Measurements from ENCODE around the gene CXCL10.
"Not testable (repeated sequence)": the region's sequence is repeated elsewhere in the genome, so short reads cannot be mapped to it uniquely, and the experiment has no call there.

The CXCL10 gene

DNA sequence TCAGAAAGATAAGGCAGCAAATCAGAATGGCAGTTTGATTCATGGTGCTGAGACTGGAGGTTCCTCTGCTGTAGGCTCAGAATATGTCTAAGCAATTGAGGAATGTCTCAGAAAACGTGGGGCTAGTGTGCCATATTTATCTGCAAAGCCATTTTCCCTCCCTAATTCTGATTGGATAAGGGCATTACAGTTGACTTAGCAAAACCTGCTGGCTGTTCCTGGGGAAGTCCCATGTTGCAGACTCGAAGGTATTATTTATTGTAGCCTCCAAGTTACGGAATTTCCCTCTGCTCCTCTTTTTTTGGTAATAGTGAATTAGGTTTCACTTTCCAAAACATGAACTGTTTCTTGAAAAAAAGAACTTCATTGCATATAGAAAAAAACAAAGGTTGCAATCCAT, at the start of gene CXCL10:
TSS of gene CXCL10 (minus strand) at position 109 of the 400 bp plus-strand sequence. CDS start at position 43, 66 bp downstream.
- no peak for DNase-seq

DNA sequence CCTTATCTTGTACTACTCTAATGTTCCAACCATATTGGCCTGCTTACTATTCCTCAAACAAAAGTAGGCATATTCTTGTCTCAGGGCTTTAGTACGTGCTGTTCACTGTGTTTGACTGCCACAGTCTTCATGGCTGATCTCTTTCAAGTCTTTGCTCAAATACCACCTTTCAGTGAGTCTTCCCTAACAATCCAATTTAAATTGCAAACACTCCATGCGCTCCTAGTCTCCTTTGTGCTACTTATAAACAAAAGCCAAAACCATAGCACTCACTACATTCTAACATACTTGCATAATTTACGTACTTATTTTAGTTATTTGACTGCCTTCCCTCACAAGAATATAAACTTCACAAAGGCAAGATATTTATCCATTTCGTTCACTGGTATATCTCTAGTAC, 49.5 kb upstream of the CXCL10 start:
- DNase-seq, result no peak

DNA sequence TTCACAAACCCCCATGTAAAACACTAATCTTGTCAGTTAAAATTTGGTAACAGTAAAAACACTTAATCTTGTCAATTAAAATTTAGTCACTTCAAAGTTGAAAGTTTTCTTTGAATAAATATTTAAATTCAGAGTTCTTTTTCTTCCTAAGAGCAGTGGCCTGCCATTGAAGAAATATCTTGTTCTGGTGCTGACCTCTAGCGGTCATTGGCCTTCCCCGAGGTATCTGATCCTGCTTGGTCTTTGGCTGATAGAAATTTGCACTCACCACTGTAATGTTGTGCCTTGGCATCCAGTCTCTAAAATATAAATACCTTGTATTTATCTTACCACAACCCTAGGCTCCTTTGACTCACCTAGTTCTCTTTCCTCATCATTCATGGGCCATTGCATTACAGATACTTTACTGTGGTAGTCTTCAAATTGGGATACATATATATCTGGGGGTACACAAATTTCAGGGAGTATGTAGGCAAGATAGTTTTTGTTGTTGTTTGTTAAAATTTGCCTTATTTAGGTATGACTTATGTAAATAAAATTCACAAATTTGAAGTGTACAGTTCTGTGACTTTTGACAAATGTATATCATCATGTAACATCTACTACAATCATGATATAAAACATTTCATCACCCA, 44.5 kb upstream of the CXCL10 start:
- DNase-seq, result peak; percentile 1

DNA sequence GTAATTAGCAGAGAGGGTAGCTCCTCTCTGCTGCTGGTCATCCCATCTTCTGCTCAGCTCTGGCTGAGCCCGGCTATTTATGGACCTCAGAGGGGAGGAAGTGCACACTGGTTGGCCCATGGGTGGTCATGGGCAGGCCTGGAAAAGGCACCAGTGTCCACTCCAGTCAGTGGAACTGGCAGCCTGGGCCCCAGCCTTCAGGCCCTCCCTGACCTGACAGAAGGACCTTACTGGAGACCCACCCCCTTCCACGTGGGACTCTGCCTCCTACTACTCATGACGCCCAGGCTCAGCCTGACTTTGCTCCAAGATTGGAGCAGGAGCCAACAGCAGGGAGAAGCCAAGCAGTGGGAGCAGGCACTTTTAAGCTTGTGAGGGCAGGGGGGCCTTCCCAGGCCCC, 43.2 kb upstream of the CXCL10 start:
- no peak for DNase-seq

DNA sequence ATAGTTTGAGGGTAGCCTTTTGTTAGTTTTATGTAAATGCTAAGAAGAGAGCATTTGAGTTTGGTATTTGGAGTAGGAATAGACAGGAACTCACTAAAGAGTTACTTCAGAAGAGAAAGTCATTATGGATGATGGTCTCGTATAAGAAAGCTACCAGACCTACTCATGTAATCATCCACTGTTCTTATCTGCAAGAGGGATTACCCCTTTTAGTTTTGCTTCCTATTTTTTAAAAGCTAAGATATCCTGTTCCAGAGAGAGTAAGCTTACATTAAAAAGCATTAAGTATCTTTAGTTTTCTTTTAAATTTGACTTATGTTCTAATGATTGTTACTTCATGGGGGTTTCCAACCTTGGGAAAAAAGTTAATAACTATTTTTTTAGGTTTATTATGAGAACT, 38.7 kb upstream of the CXCL10 start:
- DNase-seq, result no peak

DNA sequence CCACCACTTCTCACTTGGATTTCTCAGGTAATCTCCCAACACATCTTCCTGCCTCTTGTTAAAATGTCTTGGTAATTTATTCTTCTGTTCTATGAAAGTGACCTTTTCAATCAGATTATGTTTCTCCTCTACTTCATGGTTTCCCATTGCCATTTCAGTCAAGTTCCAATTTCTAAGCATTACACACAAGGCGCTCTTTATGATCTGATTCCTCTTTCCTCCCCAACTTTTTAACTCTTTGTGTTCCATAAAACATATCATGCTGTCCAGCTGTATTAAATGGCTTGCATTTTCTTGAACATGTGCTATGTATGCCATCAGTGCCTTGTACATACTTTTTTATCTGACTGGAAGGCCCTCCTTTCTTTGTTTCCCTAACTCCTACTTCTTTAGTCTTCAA, 38.1 kb upstream of the CXCL10 start:
- DNase-seq, result no peak

DNA sequence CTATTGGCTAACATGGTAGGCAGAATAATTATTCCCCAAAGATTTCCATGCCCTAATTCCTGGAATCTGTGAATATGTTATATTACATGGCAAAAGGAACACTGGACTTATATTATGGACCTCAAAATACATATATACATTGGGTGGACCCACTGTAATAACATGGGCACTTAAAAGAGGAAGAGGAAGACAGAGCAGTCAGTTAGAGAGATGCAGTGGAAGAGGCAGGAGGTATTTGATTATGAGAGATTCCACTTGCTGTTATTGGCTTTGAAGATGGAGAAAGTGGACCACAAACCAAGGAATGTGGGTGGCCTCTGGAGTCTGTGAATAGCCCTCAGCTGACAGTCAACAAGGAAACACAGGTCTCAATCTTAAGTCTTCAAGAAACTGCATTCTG, 37.2 kb upstream of the CXCL10 start:
- DNase-seq, result no peak

DNA sequence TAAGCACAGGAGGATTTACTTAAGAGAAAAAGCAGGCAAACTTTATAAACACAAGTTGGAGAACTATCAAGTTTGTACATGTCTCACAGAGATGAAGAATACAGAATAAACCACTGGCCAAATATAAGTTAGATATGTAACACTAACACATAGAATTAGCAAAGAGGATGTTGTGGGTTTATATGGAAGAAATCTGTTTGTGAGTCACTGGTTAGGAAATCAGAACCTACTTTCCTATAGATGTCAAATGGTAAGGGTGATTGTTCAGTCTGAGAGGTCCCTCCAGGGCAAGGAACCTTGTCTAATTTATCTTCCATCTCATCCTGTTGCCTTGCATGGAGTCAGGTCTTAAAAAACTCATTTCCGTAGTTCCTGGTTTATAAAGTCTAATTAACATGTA, 36.5 kb upstream of the CXCL10 start:
- no peak for DNase-seq

DNA sequence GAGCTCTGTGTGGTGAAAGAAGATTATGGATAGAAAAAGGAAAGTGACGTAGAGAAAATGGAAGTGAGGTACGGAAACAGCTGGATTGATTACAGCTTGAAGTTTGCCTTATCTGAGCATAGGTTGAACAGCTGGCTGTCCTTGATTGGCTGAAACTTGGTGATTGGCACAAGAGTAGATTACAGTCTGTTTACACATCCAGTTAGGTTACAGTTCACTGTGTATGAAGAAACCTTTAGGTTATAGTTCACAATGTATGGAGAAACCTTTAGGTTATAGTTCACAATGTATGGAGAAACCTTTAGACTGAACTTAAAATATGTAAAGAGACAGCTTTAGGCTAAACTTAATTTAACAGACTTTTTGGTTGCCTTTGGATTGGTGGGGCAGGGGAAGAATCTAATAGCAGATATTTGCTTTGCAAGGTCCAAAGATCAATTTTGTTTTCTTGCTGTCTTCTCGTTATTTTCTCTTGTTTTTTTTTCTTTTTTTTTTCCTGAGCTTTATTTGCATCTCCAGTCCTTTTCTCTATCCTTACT, 35.7 kb upstream of the CXCL10 start:
- no peak for DNase-seq

DNA sequence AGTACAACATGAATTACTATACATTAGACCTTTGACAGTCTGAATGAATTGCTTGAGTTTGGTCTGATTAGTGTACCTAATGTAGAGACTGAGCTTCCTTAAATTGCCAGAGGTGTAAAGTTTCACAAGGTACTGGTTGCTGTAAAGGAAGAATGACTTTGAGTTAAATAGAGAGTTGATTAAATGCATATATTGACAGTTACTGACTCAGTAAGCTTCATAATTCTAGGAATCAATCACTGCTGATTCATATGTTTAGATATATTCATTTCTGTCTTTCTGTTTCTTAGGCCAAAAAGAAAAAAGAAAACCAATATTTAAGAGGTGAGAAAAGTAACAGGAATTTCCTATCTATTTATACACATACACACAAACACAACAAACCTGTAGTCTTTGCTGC, 35.0 kb upstream of the CXCL10 start:
- DNase-seq, result no peak

DNA sequence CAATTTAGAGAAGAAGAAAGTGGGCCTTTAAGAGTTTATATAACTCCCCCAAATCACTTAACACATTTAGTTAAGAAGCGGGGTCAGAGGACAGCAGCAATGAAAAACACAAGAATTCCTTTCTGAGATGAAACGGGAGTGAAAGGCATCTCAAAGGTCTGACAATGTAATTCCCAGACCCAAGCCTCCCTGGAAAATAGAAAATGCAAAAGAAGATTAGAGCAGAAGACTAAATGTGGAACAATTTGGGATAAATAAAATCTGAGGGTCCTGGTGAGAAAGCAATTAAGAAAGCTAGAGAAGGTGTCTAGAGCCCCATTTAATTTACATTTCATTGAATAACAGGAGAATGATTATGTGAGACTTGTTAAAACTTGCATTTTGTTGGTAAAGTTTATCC, 32.1 kb upstream of the CXCL10 start:
- no peak for DNase-seq

DNA sequence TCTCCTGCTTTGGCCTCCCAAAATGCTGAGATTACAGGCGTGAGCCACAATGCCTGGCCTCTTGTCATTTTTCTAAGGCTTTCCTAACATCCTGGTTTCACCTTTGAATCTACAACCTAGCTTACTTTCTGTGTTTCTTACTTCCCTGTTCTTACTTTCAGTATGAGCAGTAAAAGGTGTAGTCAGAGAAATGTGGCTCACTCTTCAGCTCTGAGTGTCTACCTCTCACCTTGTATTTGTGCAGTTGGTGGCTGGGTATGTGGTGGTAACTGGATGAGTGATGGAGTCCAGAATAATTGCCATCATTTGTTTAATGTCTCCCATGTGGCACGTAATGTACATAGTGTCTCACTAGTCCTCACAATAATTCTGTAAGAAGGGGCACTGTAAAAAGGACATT, 31.7 kb upstream of the CXCL10 start:
- DNase-seq, result no peak

DNA sequence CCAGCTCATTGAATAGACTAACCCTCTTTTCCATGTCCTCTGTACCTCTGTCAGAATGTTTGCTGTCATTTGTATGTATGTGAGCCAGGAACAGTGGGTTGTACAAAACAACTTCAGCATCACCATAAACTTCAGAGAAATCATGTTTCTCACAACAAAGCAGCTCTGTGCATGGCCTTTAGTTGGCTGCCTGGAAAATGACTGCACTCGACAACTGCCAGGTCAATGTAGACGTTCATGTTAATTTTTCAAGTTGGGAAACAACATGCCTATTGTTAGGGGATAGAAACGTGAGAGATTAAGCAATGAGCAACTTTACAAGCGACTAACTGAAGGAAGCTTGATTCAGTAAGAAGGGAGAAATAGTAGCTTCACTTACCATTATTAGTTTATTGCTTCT, 30.4 kb upstream of the CXCL10 start:
- DNase-seq, result no peak

DNA sequence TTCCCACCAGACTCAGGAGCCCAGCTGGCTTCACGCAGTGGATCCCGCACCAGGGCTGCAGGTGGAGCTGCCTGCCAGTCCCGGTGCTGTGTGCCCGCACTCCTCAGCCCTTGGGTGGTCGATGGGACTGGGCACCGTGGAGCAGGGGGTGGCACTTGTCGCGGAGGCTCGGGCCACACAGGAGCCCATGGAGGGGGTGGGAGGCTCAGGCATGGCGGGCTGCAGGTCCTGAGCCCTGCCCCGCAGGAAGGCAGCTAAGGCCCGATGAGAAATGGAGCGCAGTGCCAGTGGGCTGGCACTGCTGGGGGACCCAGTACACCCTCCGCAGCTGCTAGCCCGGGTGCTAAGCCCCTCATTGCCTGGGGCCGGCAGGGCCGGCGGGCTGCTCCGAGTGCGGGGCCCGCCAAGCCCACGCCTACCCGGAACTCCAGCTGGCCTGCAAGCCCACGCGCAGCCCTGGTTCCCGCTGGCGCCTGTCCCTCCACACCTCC, 27.3 kb upstream of the CXCL10 start:
- DNase-seq, result not testable (repeated sequence)

DNA sequence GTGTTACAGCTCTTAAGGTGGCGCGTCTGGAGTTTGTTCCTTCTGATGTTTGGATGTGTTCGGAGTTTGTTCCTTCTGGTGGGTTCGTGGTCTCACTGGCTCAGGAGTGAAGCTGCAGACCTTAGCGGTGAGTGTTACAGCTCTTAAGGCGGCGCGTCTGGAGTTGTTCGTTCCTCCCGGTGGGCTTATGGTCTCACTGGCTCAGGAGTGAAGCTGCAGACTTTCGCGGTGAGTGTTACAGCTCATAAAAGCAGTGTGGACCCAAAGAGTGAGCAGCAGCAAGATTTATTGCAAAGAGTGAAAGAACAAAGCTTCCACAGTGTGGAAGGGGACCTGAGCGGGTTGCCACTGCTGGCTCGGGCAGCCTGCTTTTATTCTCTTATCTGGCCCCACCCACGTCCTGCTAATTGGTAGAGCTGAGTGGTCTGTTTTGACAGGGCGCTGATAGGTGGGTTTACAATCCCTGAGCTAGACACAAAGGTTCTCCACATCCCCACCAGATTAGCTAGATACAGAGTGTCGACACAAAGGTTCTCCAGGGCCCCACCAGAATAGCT, 26.6 kb upstream of the CXCL10 start:
- not testable (repeated sequence) for DNase-seq

DNA sequence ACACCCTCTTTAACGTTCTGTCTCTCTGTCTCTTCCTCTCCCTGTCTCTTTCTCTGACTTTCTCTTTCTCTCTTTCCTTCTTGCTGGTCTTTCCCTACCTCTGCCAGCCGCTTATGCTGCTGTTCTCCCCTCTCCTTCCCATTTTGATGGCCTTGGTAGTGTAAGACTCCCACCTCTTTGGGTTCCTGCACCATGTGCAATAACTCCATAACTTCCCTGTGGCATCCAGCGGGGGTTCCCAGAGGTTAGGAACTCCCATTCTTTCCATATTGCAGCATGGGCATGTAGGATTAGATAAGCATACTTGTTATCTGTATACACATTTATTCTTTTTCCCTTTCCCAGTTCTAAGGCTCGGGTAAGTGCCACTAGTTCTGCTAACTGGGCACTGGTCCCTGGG, 21.4 kb upstream of the CXCL10 start:
- DNase-seq, result not testable (repeated sequence)

DNA sequence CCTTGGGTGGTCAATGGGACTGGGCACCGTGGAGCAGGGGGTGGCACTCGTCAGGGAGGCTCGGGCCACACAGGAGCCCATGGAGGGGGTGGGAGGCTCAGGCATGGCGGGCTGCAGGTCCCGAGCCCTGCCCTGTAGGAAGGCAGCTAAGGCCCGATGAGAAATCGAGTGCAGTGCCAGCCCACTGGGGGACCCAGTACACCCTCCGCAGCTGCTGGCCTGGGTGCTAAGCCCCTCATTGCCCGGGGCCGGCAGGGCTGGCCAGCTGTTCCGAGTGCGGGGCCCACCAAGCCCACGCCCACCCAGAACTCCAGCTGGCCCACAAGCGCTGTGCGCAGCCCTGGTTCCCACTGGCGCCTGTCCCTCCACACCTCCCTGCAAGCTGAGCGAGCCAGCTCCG, 20.0 kb upstream of the CXCL10 start:
- not testable (repeated sequence) for DNase-seq

DNA sequence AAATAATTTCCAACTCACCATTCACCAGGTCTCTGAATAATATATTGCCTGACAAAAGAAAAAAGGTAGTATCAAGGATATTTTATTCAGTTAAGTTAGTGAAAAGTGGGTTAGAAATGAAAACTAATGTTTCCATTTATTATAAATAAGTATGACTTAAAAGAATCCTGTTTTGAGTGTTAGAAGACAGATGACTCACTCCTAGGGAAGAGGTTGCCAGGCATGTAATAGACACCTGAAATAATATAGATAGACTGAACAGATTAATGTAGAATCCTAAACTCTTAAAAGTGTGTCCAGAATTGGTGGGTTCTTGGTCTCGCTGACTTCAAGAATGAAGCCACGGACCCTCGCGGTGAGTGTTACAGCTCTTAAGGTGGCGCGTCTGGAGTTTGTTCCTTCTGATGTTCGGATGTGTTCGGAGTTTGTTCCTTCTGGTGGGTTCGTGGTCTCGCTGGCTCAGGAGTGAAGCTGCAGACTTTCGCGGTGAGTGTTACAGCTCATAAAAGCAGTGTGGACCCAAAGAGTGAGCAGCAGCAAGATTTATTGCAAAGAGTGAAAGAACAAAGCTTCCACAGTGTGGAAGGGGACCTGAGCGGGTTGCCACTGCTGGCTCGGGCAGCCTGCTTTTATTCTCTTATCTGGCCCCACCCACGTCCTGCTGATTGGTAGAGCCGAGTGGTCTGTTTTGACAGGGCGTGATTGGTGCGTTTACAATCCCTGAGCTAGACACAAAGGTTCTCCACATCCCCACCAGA, 19.1 kb upstream of the CXCL10 start:
- DNase-seq, result not testable (repeated sequence)

DNA sequence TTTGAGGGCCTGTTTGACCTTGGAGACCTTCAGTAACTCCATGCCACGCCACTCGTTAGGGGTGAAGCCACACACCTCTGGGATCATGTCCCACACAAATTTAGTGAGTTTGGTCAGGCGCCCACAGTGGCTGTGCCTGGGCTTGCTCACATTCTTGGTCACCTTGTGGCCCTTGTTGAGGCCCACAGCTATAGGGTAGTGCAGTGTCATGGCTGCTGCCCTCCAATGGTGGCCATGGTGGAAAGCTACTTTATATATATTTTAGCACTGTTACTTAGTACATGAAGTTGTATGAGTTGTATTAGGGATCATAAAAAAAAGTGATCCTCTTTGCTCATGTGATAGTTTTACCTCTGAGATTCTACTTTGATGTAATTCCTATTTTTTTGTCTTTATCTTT, 13.6 kb upstream of the CXCL10 start:
- no peak for DNase-seq

DNA sequence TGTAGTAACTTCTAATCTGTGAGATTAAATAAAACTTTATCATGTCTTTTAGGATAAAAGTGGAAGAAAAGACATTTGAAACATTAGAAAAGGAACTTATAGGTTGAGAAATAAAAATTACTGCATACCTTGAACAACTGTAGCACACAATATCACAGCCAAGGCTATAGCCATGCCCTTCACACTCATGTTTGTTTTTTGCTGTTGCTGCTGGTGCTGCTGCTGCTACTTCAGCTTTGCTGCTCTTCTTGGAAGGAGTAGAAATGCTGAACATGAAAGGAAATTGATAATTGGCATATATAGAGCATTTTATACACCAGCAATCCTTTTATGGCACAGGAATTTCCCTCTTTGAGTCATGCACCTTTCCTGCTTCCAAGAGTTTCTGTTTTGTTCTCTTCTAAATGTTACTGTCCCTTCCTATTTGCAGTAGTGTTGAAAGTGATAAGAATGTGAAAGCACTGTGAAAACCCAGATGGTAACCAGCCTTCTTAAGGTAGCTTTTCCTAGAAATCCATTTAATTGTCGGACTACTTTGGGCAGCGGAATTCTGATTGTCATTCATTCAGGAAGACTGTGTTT, 12.6 kb upstream of the CXCL10 start, which contains the start of gene CXCL11:
TSS of gene CXCL11 (minus strand) at position 272 of the 582 bp plus-strand sequence. CDS start at position 189, 83 bp downstream.
- no peak for DNase-seq

DNA sequence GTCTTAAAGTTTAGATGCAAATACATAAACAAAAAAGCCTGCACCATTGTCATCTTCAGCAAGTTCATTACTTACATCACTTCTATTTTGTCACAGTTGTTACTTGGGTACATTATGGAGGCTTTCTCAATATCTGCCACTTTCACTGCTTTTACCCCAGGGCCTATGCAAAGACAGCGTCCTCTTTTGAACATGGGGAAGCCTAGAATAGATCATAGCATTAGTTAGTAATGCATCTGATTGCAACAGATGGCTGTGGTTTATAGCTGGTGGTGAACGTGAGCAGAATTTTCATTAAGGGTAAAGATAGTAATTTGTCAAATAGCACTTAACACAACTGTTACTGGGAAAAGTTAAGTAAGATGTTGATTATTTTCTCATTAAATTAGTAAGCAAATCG, 11.8 kb upstream of the CXCL10 start:
- no peak for DNase-seq

DNA sequence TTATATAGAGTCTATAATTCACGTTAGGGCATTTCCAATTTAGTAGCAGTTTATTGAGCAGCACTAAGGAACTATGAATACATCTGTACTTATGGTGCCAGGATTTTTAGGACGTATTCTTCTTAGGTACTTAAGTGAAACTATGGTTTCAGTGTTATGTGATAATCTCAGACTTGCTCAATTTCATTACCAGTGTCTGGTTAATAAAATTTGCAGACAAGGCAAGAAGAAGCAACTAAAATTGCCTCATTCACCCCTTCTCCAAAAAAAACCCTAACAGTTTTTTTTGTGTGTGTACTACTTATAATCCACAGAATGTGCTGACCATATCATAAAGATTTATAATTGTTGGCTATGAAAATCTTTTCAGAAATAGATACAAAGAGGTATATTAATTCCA, 6.0 kb upstream of the CXCL10 start:
- no peak for DNase-seq

DNA sequence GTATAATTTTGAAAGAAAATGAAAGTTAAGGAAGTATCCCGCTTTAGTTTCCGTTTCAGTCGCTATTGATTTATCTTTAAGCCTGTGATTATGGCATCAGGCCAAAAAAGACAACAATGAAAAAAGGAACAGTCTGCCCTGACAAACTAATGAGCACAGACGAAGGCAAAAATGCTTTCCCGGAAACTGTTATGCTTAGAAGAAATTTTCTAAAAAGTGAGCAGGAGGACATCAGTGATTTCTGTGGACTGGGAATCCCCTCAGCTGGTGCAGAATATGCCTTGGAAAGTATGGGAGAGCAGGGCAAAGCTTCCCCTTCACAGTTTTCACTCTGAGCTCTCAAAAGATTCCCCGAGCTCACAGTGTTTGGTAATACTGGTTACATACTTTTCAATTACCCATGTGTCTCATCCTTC, 5.1 kb upstream of the CXCL10 start:
- no peak for DNase-seq
